ENCODE data around the gene CAVIN1. TPM values are rescaled to one million over a fixed set of nuclear protein-coding genes. Genes with fewer than 3 reads are reported as not detected.

The CAVIN1 gene
- total RNA-seq, 1 donor from 2014 or later: 53.3 TPM

DNA sequence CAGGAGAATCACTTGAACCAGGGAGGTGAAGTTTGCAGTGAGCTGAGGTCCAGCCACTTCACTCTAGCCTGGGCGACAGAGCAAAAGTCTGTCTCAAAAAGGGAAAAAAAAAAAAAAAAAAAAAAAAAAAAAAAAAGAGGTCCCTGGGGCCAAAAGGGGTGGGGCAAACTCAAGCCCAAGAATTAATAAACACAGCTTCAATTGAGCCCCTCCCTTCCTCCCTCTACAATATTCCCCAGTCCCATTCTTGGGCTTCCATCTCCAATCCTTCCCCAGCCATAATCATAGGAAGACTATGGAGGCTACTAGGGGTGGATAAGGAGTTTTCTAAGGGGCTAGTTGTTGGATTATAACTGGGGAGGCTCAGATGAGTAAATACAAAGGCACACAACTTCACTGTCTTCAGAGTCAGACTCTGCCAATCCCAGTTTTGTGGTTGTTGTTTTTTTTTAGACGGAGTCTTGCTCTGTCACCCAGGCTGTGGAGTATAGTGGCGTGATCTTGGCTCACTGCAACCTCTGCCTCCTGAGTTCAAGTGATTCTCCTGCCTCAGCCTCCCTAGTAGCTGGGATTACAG, 9.5 kb downstream of the CAVIN1 start:
- Mint-ChIP-seq H3K27me3 (ENCODE audit: low read depth) (no peaks in the 10 kb centered on the region), H3K4me3 (no peak overlapping the region), H3K36me3 (no peaks in the 10 kb centered on the region), H3K27ac (no peak overlapping the region), H3K9me3 (no peaks in the 10 kb centered on the region), H3K4me1 (peaks cover 5% of the 10 kb centered on the region)
- DNase-seq (ENCODE audit: low spot score in 2 of 2, unreplicated experiment in 2 of 2): no peak
- TF ChIP-seq, protein P1, sequence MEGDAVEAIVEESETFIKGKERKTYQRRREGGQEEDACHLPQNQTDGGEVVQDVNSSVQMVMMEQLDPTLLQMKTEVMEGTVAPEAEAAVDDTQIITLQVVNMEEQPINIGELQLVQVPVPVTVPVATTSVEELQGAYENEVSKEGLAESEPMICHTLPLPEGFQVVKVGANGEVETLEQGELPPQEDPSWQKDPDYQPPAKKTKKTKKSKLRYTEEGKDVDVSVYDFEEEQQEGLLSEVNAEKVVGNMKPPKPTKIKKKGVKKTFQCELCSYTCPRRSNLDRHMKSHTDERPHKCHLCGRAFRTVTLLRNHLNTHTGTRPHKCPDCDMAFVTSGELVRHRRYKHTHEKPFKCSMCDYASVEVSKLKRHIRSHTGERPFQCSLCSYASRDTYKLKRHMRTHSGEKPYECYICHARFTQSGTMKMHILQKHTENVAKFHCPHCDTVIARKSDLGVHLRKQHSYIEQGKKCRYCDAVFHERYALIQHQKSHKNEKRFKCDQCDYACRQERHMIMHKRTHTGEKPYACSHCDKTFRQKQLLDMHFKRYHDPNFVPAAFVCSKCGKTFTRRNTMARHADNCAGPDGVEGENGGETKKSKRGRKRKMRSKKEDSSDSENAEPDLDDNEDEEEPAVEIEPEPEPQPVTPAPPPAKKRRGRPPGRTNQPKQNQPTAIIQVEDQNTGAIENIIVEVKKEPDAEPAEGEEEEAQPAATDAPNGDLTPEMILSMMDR (IDR thresholded peaks at IDR 0.05; ENCODE audit: unreplicated experiment): no peak

DNA sequence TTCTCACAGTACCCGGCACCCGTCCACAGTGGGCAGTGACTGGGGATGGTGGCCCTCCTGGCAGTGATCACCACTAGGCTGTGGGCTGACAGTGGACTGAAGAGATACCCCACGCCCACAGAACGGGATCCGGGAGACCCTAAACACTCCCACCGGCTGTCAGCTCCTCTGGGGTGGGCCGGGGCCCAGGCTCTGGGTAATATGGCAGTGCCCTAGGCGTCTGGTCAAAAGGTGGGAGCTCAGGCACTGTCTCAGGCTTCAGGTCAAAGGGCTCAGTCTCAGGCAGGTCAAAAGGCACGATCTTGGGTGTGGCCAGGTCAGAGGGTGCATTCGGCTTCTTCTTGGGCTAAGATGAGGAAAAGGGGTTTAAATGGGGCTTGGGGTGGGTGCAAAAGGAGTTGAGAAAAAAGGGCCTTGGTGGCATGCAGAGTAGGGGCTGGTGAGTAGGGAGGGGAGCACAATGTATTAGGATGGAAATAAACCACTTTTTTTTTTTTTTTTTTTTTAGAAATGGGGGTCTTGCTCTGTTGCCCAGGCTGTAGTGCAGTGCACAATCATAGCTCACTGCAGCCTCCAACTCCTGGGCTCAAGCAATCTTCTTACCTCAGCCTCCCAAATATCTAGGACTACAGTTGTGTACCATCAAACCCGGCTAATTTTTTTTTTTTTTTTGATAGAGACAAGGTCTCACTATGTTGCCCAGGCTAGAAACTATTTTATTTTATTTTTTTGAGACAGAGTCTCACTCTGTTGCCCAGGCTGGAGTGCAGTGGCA, 11.0 kb downstream of the CAVIN1 start:
- no peaks in the 10 kb centered on the region for H3K27me3 Mint-ChIP-seq (ENCODE audit: low read depth)
- TF ChIP-seq, protein P1 (IDR thresholded peaks at IDR 0.05; ENCODE audit: unreplicated experiment): no peak
- no peak overlapping the region for H3K4me3 Mint-ChIP-seq
- DNase-seq (ENCODE audit: low spot score in 2 of 2, unreplicated experiment in 2 of 2): no peak
- H3K9me3 Mint-ChIP-seq: no peaks in the 10 kb centered on the region
- no peaks in the 10 kb centered on the region for H3K36me3 Mint-ChIP-seq
- H3K4me1 Mint-ChIP-seq: peaks cover 13% of the 10 kb centered on the region
- H3K27ac Mint-ChIP-seq: no peak overlapping the region

DNA sequence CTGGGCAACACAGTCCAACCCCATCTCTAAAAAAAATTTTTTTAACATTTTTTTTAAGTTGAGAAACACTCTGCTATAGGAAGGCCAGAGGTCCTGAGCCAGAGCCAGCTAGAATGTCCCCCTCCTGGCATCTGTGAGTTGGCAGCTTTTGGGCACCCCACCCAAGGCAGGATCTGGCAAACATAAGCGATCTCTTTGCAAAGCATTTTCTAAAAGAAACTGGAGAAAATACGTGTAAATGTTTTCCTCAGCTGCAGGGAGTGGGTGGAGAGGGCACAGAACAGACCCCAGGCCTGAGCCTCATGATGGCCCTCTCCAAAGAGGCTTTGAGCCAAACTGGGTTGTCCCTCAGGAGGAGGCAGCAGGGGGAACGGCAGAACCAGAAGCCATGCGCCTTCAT, 11.7 kb downstream of the CAVIN1 start:
- Mint-ChIP-seq H3K27ac (no peak overlapping the region), H3K9me3 (no peaks in the 10 kb centered on the region), H3K4me1 (peaks cover 18% of the 10 kb centered on the region), H3K4me3 (no peak overlapping the region), H3K27me3 (ENCODE audit: low read depth) (no peaks in the 10 kb centered on the region), H3K36me3 (no peaks in the 10 kb centered on the region)
- no peak for DNase-seq (ENCODE audit: low spot score in 2 of 2, unreplicated experiment in 2 of 2)
- TF ChIP-seq, protein P1 (IDR thresholded peaks at IDR 0.05; ENCODE audit: unreplicated experiment): no peak

DNA sequence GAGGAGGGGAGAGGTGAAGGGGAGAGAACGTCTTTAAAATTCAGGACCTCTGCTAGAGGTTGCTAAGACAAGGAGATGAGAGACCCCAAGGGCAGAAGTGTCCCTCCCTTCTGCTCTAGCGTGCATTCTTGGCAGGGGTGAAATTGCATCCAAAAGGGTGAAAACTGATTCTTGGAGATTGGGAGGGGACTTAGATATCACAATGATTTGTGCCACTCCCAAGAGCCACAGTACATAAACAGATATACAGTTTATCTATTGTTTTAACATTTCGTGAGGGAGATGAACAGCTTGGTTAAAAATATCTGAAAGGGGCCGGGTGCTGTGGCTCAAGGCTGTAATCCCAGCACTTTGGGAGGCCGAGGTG, 12.8 kb downstream of the CAVIN1 start:
- DNase-seq (ENCODE audit: low spot score in 2 of 2, unreplicated experiment in 2 of 2): no peak
- peaks cover 2% of the 10 kb centered on the region for H3K36me3 Mint-ChIP-seq
- H3K9me3 Mint-ChIP-seq: no peaks in the 10 kb centered on the region
- H3K4me1 Mint-ChIP-seq: peaks cover 21% of the 10 kb centered on the region
- peak overlapping the region; percentile 18 for H3K27ac Mint-ChIP-seq
- TF ChIP-seq, protein P1 (IDR thresholded peaks at IDR 0.05; ENCODE audit: unreplicated experiment): no peak
- H3K4me3 Mint-ChIP-seq: no peak overlapping the region
- H3K27me3 Mint-ChIP-seq (ENCODE audit: low read depth): no peaks in the 10 kb centered on the region

DNA sequence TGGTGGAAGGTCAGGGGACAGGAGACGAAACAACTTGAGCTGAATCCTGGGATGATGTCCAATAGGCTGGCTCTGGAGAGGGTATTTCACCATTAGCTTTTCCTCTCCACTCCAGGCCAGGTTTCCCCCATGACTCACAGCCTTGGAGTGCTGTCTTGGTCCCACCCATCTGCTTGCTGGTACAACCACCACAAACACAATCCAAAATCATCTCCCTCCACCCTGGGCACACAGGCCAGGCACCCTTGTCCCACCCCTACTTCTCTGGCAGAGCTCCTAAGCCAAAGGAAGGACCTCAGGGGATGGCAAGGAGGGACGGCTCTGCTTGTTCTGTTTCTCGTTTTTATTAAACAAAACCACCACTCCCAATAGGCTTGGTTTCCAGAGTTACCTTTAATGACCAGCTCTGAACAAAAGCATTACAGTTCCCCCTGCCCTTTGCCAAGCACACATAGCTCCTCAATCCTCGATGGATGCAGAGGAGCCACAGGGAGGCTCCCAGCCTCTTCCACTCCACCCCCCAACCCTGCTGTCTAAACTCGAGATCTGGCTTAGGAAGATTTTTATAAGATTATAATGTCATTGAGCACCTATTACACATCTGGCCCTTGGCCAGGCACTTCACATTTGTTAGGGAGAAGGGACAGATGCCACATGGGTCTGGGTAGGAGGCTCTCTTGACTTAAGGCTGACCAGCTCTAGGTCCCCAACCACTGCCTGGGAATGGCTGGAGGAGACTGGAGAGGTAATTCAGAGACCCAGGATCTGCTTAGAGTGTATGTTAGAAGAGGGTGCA, 13.3 kb downstream of the CAVIN1 start:
- TF ChIP-seq, protein P1 (IDR thresholded peaks at IDR 0.05; ENCODE audit: unreplicated experiment): no peak
- no peaks in the 10 kb centered on the region for H3K9me3 Mint-ChIP-seq
- DNase-seq (ENCODE audit: low spot score in 2 of 2, unreplicated experiment in 2 of 2): no peak
- peaks cover 21% of the 10 kb centered on the region for H3K4me1 Mint-ChIP-seq
- H3K4me3 Mint-ChIP-seq: no peak overlapping the region
- no peaks in the 10 kb centered on the region for H3K27me3 Mint-ChIP-seq (ENCODE audit: low read depth)
- H3K27ac Mint-ChIP-seq: peak overlapping the region; percentile 18
- H3K36me3 Mint-ChIP-seq: peaks cover 6% of the 10 kb centered on the region

Measured in mesothelial cell of epicardium (in vitro differentiated cells).